Measurements from ENCODE around the gene CAMK4. TPM values are rescaled to one million over a fixed set of nuclear protein-coding genes. Genes with fewer than 3 reads are reported as not detected.

Gene CAMK4
- polyA plus RNA-seq, 1 donor from 2014 or later, result 16.6 TPM

DNA sequence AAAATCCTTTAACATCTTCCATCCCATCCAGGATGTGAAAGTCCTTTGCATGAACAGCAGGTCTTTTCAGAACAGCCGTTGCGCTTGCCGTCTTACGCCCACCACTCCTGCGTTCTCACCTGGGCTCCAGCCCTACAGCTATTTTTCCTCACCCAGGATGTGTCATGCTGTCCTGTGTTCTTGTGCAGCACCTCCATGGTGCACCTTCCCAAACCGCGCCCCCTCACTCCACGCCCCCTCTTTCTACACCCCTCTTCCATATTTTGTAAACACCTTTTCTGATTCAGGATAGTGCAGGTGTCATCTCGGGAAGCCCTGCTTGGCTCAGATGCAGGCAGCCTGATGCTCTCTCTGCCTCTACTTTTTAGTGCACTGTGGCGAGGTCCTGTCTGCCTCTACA, 18.4 kb downstream of the CAMK4 start:
- H3K4me2 ChIP-seq (ENCODE audit: low read length), result no peak overlapping the region
- no peaks in the 10 kb centered on the region for H3K27me3 ChIP-seq (ENCODE audit: insufficient read depth, low read depth, low read length)
- H3F3A ChIP-seq (ENCODE audit: insufficient read depth, low read length, poor library complexity, severe bottlenecking), result no peaks in the 10 kb centered on the region
- H4K20me1 ChIP-seq (ENCODE audit: insufficient read depth), result no peaks in the 10 kb centered on the region
- no peaks in the 10 kb centered on the region for H3K9me2 ChIP-seq (ENCODE audit: insufficient read depth, low read length)
- no peak overlapping the region for H3K4me3 ChIP-seq (ENCODE audit: low read length)
- no peaks in the 10 kb centered on the region for H3K9me3 ChIP-seq (ENCODE audit: low read length)
- H3K9ac ChIP-seq (ENCODE audit: low read length), result no peak overlapping the region
- no peak overlapping the region for H3K27ac ChIP-seq (ENCODE audit: low read length)
- TF ChIP-seq, protein P1, sequence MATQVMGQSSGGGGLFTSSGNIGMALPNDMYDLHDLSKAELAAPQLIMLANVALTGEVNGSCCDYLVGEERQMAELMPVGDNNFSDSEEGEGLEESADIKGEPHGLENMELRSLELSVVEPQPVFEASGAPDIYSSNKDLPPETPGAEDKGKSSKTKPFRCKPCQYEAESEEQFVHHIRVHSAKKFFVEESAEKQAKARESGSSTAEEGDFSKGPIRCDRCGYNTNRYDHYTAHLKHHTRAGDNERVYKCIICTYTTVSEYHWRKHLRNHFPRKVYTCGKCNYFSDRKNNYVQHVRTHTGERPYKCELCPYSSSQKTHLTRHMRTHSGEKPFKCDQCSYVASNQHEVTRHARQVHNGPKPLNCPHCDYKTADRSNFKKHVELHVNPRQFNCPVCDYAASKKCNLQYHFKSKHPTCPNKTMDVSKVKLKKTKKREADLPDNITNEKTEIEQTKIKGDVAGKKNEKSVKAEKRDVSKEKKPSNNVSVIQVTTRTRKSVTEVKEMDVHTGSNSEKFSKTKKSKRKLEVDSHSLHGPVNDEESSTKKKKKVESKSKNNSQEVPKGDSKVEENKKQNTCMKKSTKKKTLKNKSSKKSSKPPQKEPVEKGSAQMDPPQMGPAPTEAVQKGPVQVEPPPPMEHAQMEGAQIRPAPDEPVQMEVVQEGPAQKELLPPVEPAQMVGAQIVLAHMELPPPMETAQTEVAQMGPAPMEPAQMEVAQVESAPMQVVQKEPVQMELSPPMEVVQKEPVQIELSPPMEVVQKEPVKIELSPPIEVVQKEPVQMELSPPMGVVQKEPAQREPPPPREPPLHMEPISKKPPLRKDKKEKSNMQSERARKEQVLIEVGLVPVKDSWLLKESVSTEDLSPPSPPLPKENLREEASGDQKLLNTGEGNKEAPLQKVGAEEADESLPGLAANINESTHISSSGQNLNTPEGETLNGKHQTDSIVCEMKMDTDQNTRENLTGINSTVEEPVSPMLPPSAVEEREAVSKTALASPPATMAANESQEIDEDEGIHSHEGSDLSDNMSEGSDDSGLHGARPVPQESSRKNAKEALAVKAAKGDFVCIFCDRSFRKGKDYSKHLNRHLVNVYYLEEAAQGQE (IDR thresholded peaks at IDR 0.05; ENCODE audit: borderline replicate concordance), result no peak
- no peak for TF ChIP-seq SMC3 (conservative IDR thresholded peaks at IDR 0.05; ENCODE audit: poor library complexity)
- TF ChIP-seq, protein P2, sequence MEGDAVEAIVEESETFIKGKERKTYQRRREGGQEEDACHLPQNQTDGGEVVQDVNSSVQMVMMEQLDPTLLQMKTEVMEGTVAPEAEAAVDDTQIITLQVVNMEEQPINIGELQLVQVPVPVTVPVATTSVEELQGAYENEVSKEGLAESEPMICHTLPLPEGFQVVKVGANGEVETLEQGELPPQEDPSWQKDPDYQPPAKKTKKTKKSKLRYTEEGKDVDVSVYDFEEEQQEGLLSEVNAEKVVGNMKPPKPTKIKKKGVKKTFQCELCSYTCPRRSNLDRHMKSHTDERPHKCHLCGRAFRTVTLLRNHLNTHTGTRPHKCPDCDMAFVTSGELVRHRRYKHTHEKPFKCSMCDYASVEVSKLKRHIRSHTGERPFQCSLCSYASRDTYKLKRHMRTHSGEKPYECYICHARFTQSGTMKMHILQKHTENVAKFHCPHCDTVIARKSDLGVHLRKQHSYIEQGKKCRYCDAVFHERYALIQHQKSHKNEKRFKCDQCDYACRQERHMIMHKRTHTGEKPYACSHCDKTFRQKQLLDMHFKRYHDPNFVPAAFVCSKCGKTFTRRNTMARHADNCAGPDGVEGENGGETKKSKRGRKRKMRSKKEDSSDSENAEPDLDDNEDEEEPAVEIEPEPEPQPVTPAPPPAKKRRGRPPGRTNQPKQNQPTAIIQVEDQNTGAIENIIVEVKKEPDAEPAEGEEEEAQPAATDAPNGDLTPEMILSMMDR (IDR thresholded peaks at IDR 0.05; ENCODE audit: poor library complexity, severe bottlenecking), result no peak
- no peak for TF ChIP-seq EZH2 (IDR thresholded peaks at IDR 0.05; ENCODE audit: borderline replicate concordance, insufficient read depth, low read length, poor library complexity, severe bottlenecking)
- no peak for TF ChIP-seq RAD21 (conservative IDR thresholded peaks at IDR 0.05)
- no peak for TF ChIP-seq POLR2AphosphoS5 (IDR thresholded peaks at IDR 0.05)
- no peak for TF ChIP-seq EP300 (conservative IDR thresholded peaks at IDR 0.05; ENCODE audit: poor library complexity, severe bottlenecking)
- TF ChIP-seq TAF1 (IDR thresholded peaks at IDR 0.05; ENCODE audit: low read depth), result no peak
- TF ChIP-seq MXI1 (conservative IDR thresholded peaks at IDR 0.05; ENCODE audit: poor library complexity, severe bottlenecking), result no peak
- H3K36me3 ChIP-seq (ENCODE audit: insufficient read depth, low read length), result no peaks in the 10 kb centered on the region
- peaks cover 5% of the 10 kb centered on the region for H3K79me2 ChIP-seq (replicated peaks; ENCODE audit: insufficient read depth, low read length)
- no peak overlapping the region for H2AFZ ChIP-seq (ENCODE audit: low read depth, low read length)

DNA sequence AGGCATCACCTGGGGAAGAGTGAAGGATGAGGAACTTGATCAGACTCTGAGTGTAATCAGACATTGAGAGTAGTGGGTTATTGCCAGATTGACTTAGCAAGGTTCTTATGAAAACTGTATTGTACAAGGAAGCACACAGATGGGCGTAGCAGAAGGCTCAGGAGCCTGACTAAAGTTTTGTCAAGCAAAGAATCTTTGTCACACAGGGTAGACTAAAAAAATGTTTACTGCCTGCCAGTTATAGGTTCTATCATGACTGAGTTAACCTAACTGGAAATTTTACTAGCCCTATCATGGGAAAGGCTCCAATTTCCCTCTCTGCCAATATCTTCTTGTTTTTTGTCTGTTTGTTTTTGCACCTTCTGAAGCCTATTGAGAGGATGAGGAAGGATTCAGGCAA, 19.1 kb downstream of the CAMK4 start:
- no peak overlapping the region for H2AFZ ChIP-seq (ENCODE audit: low read depth, low read length)
- peaks cover 5% of the 10 kb centered on the region for H3K79me2 ChIP-seq (replicated peaks; ENCODE audit: insufficient read depth, low read length)
- H3F3A ChIP-seq (ENCODE audit: insufficient read depth, low read length, poor library complexity, severe bottlenecking), result no peaks in the 10 kb centered on the region
- TF ChIP-seq POLR2AphosphoS5 (IDR thresholded peaks at IDR 0.05) (no peak), RAD21 (conservative IDR thresholded peaks at IDR 0.05) (no peak), TAF1 (IDR thresholded peaks at IDR 0.05; ENCODE audit: low read depth) (no peak), SMC3 (conservative IDR thresholded peaks at IDR 0.05; ENCODE audit: poor library complexity) (no peak), MXI1 (conservative IDR thresholded peaks at IDR 0.05; ENCODE audit: poor library complexity, severe bottlenecking) (no peak), EZH2 (IDR thresholded peaks at IDR 0.05; ENCODE audit: borderline replicate concordance, insufficient read depth, low read length, poor library complexity, severe bottlenecking) (no peak), EP300 (conservative IDR thresholded peaks at IDR 0.05; ENCODE audit: poor library complexity, severe bottlenecking) (no peak)
- TF ChIP-seq, protein P1 (IDR thresholded peaks at IDR 0.05; ENCODE audit: borderline replicate concordance), result no peak
- TF ChIP-seq, protein P2 (IDR thresholded peaks at IDR 0.05; ENCODE audit: poor library complexity, severe bottlenecking), result no peak
- no peaks in the 10 kb centered on the region for H4K20me1 ChIP-seq (ENCODE audit: insufficient read depth)
- no peaks in the 10 kb centered on the region for H3K27me3 ChIP-seq (ENCODE audit: insufficient read depth, low read depth, low read length)
- H3K36me3 ChIP-seq (ENCODE audit: insufficient read depth, low read length), result no peaks in the 10 kb centered on the region
- no peak overlapping the region for H3K4me3 ChIP-seq (ENCODE audit: low read length)
- H3K9ac ChIP-seq (ENCODE audit: low read length), result no peak overlapping the region
- no peaks in the 10 kb centered on the region for H3K9me3 ChIP-seq (ENCODE audit: low read length)
- H3K4me2 ChIP-seq (ENCODE audit: low read length), result no peak overlapping the region
- no peaks in the 10 kb centered on the region for H3K9me2 ChIP-seq (ENCODE audit: insufficient read depth, low read length)
- no peak overlapping the region for H3K27ac ChIP-seq (ENCODE audit: low read length)

Measured in neural cell (in vitro differentiated cells).